ENCODE results near the gene PCBP2.
"Not testable (repeated sequence)": the region's sequence is repeated elsewhere in the genome, so short reads cannot be mapped to it uniquely, and the experiment has no call there.

The PCBP2 gene

GRCh38 chr12:53451661-53452158 lies at the start of gene PCBP2:
Gene PCBP2 (plus strand): TSS chr12:53452102. CDS start chr12:53454801, 2,699 bp downstream.
- DNase-seq (ENCODE audit: low read depth in 2 of 2) = peak; percentile 87 to 95

- not testable (repeated sequence) for DNase-seq (ENCODE audit: low read depth in 2 of 2)
These were observed 49.6 kb upstream of the PCBP2 start for GRCh38 chr12:53402351-53402750.

GRCh38 chr12:53402871-53403270 lies 49.0 kb upstream of the PCBP2 start:
- DNase-seq (ENCODE audit: low read depth in 2 of 2) = no peak

- DNase-seq (ENCODE audit: low read depth in 2 of 2) = no peak
These were observed 41.0 kb upstream of the PCBP2 start for GRCh38 chr12:53410951-53411350.

- DNase-seq (ENCODE audit: low read depth in 2 of 2) = no peak
These were observed 38.3 kb upstream of the PCBP2 start for GRCh38 chr12:53413485-53414204.

GRCh38 chr12:53414756-53415417 lies 37.0 kb upstream of the PCBP2 start:
- DNase-seq (ENCODE audit: low read depth in 2 of 2) = no peak

- not testable (repeated sequence) for DNase-seq (ENCODE audit: low read depth in 2 of 2)
These were observed 36.0 kb upstream of the PCBP2 start for GRCh38 chr12:53415752-53416389.

- DNase-seq (ENCODE audit: low read depth in 2 of 2) = not testable (repeated sequence)
These were observed 34.5 kb upstream of the PCBP2 start for GRCh38 chr12:53417291-53417816.

- DNase-seq (ENCODE audit: low read depth in 2 of 2) = no peak
These were observed 33.7 kb upstream of the PCBP2 start for GRCh38 chr12:53418221-53418620.

- DNase-seq (ENCODE audit: low read depth in 2 of 2) = no peak
These were observed 32.1 kb upstream of the PCBP2 start for GRCh38 chr12:53419756-53420155.

GRCh38 chr12:53422247-53422646 lies 29.7 kb upstream of the PCBP2 start:
- DNase-seq (ENCODE audit: low read depth in 2 of 2) = not testable (repeated sequence)

GRCh38 chr12:53423597-53423996 lies 28.3 kb upstream of the PCBP2 start, which contains the start of gene AMHR2:
Gene AMHR2 (plus strand): TSS chr12:53423855. CDS start chr12:53423935, 80 bp downstream.
- no peak for DNase-seq (ENCODE audit: low read depth in 2 of 2)

GRCh38 chr12:53424626-53425514 lies 27.0 kb upstream of the PCBP2 start:
- DNase-seq (ENCODE audit: low read depth in 2 of 2) = no peak

GRCh38 chr12:53425515-53426150 lies 26.3 kb upstream of the PCBP2 start:
- DNase-seq (ENCODE audit: low read depth in 2 of 2) = no peak

- DNase-seq (ENCODE audit: low read depth in 2 of 2) = no peak
These were observed 23.9 kb upstream of the PCBP2 start for GRCh38 chr12:53427905-53428594.

GRCh38 chr12:53428741-53429140 lies 23.2 kb upstream of the PCBP2 start:
- DNase-seq (ENCODE audit: low read depth in 2 of 2) = no peak

GRCh38 chr12:53430116-53430515 lies 21.8 kb upstream of the PCBP2 start:
- DNase-seq (ENCODE audit: low read depth in 2 of 2) = no peak

- no peak for DNase-seq (ENCODE audit: low read depth in 2 of 2)
These were observed 20.7 kb upstream of the PCBP2 start for GRCh38 chr12:53431187-53431586.

GRCh38 chr12:53435326-53435725 lies 16.6 kb upstream of the PCBP2 start:
- not testable (repeated sequence) for DNase-seq (ENCODE audit: low read depth in 2 of 2)

GRCh38 chr12:53439582-53439981 lies 12.3 kb upstream of the PCBP2 start:
- not testable (repeated sequence) for DNase-seq (ENCODE audit: low read depth in 2 of 2)
